SK-N-DZ (cell line): ENCODE data around the gene RPL12.
A peak's percentile ranks its signal among the peaks of the same experiment; 100 is the strongest.
"Not testable (repeated sequence)": the region's sequence is repeated elsewhere in the genome, so short reads cannot be mapped to it uniquely, and the experiment has no call there.

Experiments used
- DNase-seq: peaks from one replicate; pipeline ENCODE4 v3.0.0-alpha.2; 2015; ENCODE audit warnings: low spot score

RPL12 gene

GRCh38 chr9:127470662-127471061 lies 19.5 kb upstream of the RPL12 start:
- no peak for DNase-seq

GRCh38 chr9:127467621-127468020 lies 16.4 kb upstream of the RPL12 start:
- DNase-seq, result no peak

GRCh38 chr9:127466407-127466917 lies 15.3 kb upstream of the RPL12 start:
- not testable (repeated sequence) for DNase-seq

- DNase-seq, result peak; percentile 57
Observed at GRCh38 chr9:127463911-127464310, 12.7 kb upstream of the RPL12 start.

GRCh38 chr9:127463382-127463781 lies 12.2 kb upstream of the RPL12 start:
- DNase-seq, result peak; percentile 63

GRCh38 chr9:127458921-127459320 lies 7.7 kb upstream of the RPL12 start:
- DNase-seq, result no peak

GRCh38 chr9:127457191-127457878 lies 6.1 kb upstream of the RPL12 start:
- no peak for DNase-seq

- no peak for DNase-seq
Observed at GRCh38 chr9:127455324-127455992, 4.3 kb upstream of the RPL12 start.

- DNase-seq, result no peak
Observed at GRCh38 chr9:127452691-127453090, 1.5 kb upstream of the RPL12 start.

- peak; percentile 61 for DNase-seq
Observed at GRCh38 chr9:127451858-127452656, 851 bp upstream of the RPL12 start.

GRCh38 chr9:127451608-127451857 lies 327 bp upstream of the RPL12 start:
- no peak for DNase-seq

- DNase-seq, result no peak
Observed at GRCh38 chr9:127450243-127450760, 904 bp downstream of the RPL12 start.

- no peak for DNase-seq
Observed at GRCh38 chr9:127449332-127449966, 1.8 kb downstream of the RPL12 start.

- DNase-seq, result no peak
Observed at GRCh38 chr9:127448112-127448805, 2.9 kb downstream of the RPL12 start.

GRCh38 chr9:127447416-127448111 lies 3.6 kb downstream of the RPL12 start:
- DNase-seq, result no peak

- DNase-seq, result no peak
Observed at GRCh38 chr9:127446713-127447415, 4.3 kb downstream of the RPL12 start.

- DNase-seq, result no peak
Observed at GRCh38 chr9:127445851-127446712, 5.1 kb downstream of the RPL12 start.

GRCh38 chr9:127444921-127445850 lies 6.0 kb downstream of the RPL12 start:
- no peak for DNase-seq
